B cell (primary cell): ENCODE results near the gene ZDHHC20. TPM values are rescaled to one million over a fixed set of nuclear protein-coding genes. Genes with fewer than 3 reads are reported as not detected.

Source experiments
- ATAC-seq: fragments of 200-7000 bp; cut with Tn5 transposase; one replicate; pipeline ENCODE4 v1.10.0; 2021; ENCODE audit warnings: low read depth, mild to moderate bottlenecking, moderate number of reproducible peaks, moderate library complexity
- CTCF ChIA-PET: fragments of 350-600 bp; sonication (Branson Sonifier 250); formaldehyde crosslinking; loops from one replicate; lab custom pipeline; 2021; ENCODE audit warnings: antibody characterized with exemption, inconsistent platforms; lab: Charles Lee
- POLR2A ChIA-PET: fragments of 350-600 bp; sonication (Branson Sonifier 250); formaldehyde crosslinking; loops from one replicate; lab custom pipeline; 2021; ENCODE audit warnings: antibody characterized with exemption; lab: Charles Lee
- DNase-seq: peaks from one replicate; pipeline ENCODE4 v3.0.0; 2013
- H2AFZ ChIP-seq: 2 replicates; pipeline ENCODE4 v1.6.1; 2012; ENCODE audit warnings: mild to moderate bottlenecking, low read depth, low read length; ENCODE audit not compliant: insufficient read depth, poor library complexity, severe bottlenecking
- H3K27ac ChIP-seq, 2 donors: 1 replicate in 1 of 2; 2 replicates in 1 of 2; pipeline ENCODE4 v1.5.1; 2012 to 2013; ENCODE audit warnings: low read length in 2 of 2, mild to moderate bottlenecking in 2 of 2, moderate library complexity in 1 of 2
- H3K27me3 ChIP-seq, 4 experiments: fragments of 200-600 bp in 1 of 4; sonication (generic) in 1 of 4; replicated peaks in 1 of 4; 1 replicate in 2 of 4; 2 replicates in 2 of 4; pipeline versions ENCODE4 v1.6.1 to v1.7.0; 2013 to 2016; ENCODE audit warnings: low read length in 3 of 4, mild to moderate bottlenecking in 2 of 4, mixed read lengths in 1 of 4, moderate library complexity in 1 of 4; ENCODE audit not compliant: insufficient read depth in 4 of 4, control insufficient read depth in 3 of 4; ENCODE audit errors: control extremely low read depth in 1 of 4
- H3K36me3 ChIP-seq, 2 experiments: replicated peaks in 1 of 2; 1 replicate in 1 of 2; 2 replicates in 1 of 2; pipeline versions ENCODE4 v1.6.1 to v1.7.1; 2013; ENCODE audit warnings: low read length in 1 of 2; ENCODE audit not compliant: insufficient read depth in 2 of 2, control insufficient read depth in 1 of 2; ENCODE audit errors: control extremely low read depth in 1 of 2, extremely low read depth in 1 of 2
- H3K4me1 ChIP-seq, 2 donors: fragments of 200-600 bp in 1 of 2; sonication (generic) in 1 of 2; 1 replicate in 1 of 2; 2 replicates in 1 of 2; pipeline versions ENCODE4 v1.5.1 to v1.6.1; 2013 to 2017; ENCODE audit warnings: low read length in 2 of 2; ENCODE audit not compliant: control insufficient read depth in 2 of 2, insufficient read depth in 2 of 2
- H3K4me2 ChIP-seq: replicated peaks from 2 replicates; pipeline ENCODE3; 2012; ENCODE audit warnings: mild to moderate bottlenecking, low read depth, low read length; ENCODE audit not compliant: poor library complexity, severe bottlenecking
- H3K4me3 ChIP-seq, 5 experiments: fragments of 200-600 bp in 1 of 5; sonication (generic) in 1 of 5; 1 replicate in 3 of 5; 2 replicates in 2 of 5; pipeline versions ENCODE4 v1.5.1 to v1.7.0; 2011 to 2016; ENCODE audit warnings: low read length in 4 of 5, mild to moderate bottlenecking in 4 of 5, low read depth in 2 of 5, control low read depth in 1 of 5, moderate library complexity in 1 of 5; ENCODE audit not compliant: insufficient read depth in 1 of 5; ENCODE audit errors: control extremely low read depth in 1 of 5, extremely low read depth in 1 of 5
- H3K79me2 ChIP-seq: fragments of 200-600 bp; sonication (generic); one replicate; pipeline ENCODE4 v1.6.0; 2016; ENCODE audit warnings: low read length; ENCODE audit not compliant: control insufficient read depth, insufficient read depth
- H3K9ac ChIP-seq: fragments of 200-600 bp; sonication (generic); 2 replicates; pipeline ENCODE4 v1.6.1; 2017; ENCODE audit warnings: mild to moderate bottlenecking, low read length, moderate library complexity
- H3K9me3 ChIP-seq, 3 donors: one replicate each; pipeline versions ENCODE4 v1.6.1 to v1.7.1; 2013; ENCODE audit warnings: low read length in 2 of 3; ENCODE audit not compliant: control insufficient read depth in 2 of 3, insufficient read depth in 1 of 3; ENCODE audit errors: control extremely low read depth in 1 of 3
- H4K20me1 ChIP-seq: 2 replicates; pipeline ENCODE4 v1.6.0; 2012; ENCODE audit warnings: mild to moderate bottlenecking, low read length; ENCODE audit not compliant: insufficient read depth, control insufficient read depth, poor library complexity, severe bottlenecking
- H3K27ac Mint-ChIP-seq: one replicate; pipeline ENCODE4 v1.8.0; 2021; ENCODE audit warnings: mixed read lengths
- H3K27me3 Mint-ChIP-seq: one replicate; pipeline ENCODE4 v1.8.0; 2021; ENCODE audit warnings: mixed read lengths
- H3K4me1 Mint-ChIP-seq: one replicate; pipeline ENCODE4 v1.8.0; 2021; ENCODE audit warnings: mixed read lengths
- H3K4me3 Mint-ChIP-seq: one replicate; pipeline ENCODE4 v1.8.0; 2021; ENCODE audit warnings: mixed read lengths
- H3K9me3 Mint-ChIP-seq: one replicate; pipeline ENCODE4 v1.8.0; 2022; ENCODE audit warnings: mixed read lengths; ENCODE audit not compliant: insufficient read depth
- CTCF ChIP-seq: fragments of 200-600 bp; IDR thresholded peaks from one replicate; pipeline ENCODE4 v1.8.0; 2022; ENCODE audit warnings: antibody characterized with exemption, mild to moderate bottlenecking
- EZH2 ChIP-seq: IDR thresholded peaks from 2 replicates; pipeline ENCODE4 v1.6.1; 2012; ENCODE audit warnings: borderline replicate concordance, low read depth, mild to moderate bottlenecking, moderate library complexity, low read length; ENCODE audit not compliant: insufficient read depth, poor library complexity, severe bottlenecking
- WGBS: methylation state at CpG from one replicate; pipeline ENCODE4 v1.1.5; 2013; ENCODE audit warnings: missing lambda C conversion rate; ENCODE audit not compliant: insufficient coverage; 5-methylcytosine and 5-hydroxymethylcytosine counted together
- intact Hi-C: fragments of 100-400 bp; cut with micrococcal nuclease; formaldehyde crosslinking; loops from one replicate; pipeline ENCODE4 v1.10.0; 2022
- polyA plus RNA-seq: library from polyadenylated mRNA; depleted of rRNA; stranded (reverse); fragments of >200 nt; gene quantifications from 2 replicates; pipeline ENCODE4 v1.2.3, GENCODE V29; 2012
- total RNA-seq, 2 donors: library from RNA; stranded (reverse); fragments of 120-200 nt in 1 of 2; gene quantifications; 1 replicate in 1 of 2; 2 replicates in 1 of 2; pipeline versions ENCODE4 v1.2.3 to v1.2.4, GENCODE V29; 2013 to 2022

The ZDHHC20 gene
- total and polyA plus RNA-seq, 2 donors (not counting 1 experiment from before 2014, with no cell fraction given), result 10.3 to 61.5 TPM

- Mint-ChIP-seq H3K27me3 (no peaks in the 10 kb centered on the region), H3K4me3 (no peak overlapping the region), H3K4me1 (no peaks in the 10 kb centered on the region), H3K9me3 (no peaks in the 10 kb centered on the region), H3K27ac (no peak overlapping the region)
- CTCF ChIA-PET, result no interaction called here
- H3K9ac ChIP-seq, result no peak overlapping the region
- no peak overlapping the region for H3K27ac ChIP-seq
- H3K9me3 ChIP-seq, result no peaks in the 10 kb centered on the region
- DNase-seq (no peak), ATAC-seq (no peak)
- H3K4me3 ChIP-seq, result no peak overlapping the region
- no peaks in the 10 kb centered on the region for H3K79me2 ChIP-seq
- H3K4me1 ChIP-seq, result no peaks in the 10 kb centered on the region
- no peak overlapping the region for H2AFZ ChIP-seq
- H3K4me2 ChIP-seq, result no peak overlapping the region
- 79% methylated on average over 2 of the region's 3 CpGs for whole genome bisulfite sequencing
- H4K20me1 ChIP-seq, result no peaks in the 10 kb centered on the region
- POLR2A ChIA-PET, result no interaction called here
- no peak for TF ChIP-seq EZH2
- no peaks in the 10 kb centered on the region for H3K36me3 ChIP-seq
- H3K27me3 ChIP-seq, result no peaks in the 10 kb centered on the region
- intact Hi-C loops, result no loop called here
Observed at GRCh38 chr13:21355304-21355703, 103.8 kb downstream of the ZDHHC20 start.

- no peak overlapping the region for H3K4me2 ChIP-seq
- H3K27ac ChIP-seq, result no peak overlapping the region
- H3K4me3 ChIP-seq, result no peak overlapping the region
- CTCF ChIA-PET, result no interaction called here
- no peaks in the 10 kb centered on the region for H3K79me2 ChIP-seq
- 99% methylated on average over 12 of the region's 13 CpGs for WGBS
- no peaks in the 10 kb centered on the region for H3K4me1 ChIP-seq
- ATAC-seq, result no peak
- Mint-ChIP-seq H3K27ac (no peak overlapping the region), H3K27me3 (no peaks in the 10 kb centered on the region), H3K4me3 (no peak overlapping the region), H3K4me1 (no peaks in the 10 kb centered on the region), H3K9me3 (no peaks in the 10 kb centered on the region)
- TF ChIP-seq EZH2 (no peak), CTCF (no peak)
- H3K36me3 ChIP-seq, result no peaks in the 10 kb centered on the region
- H3K27me3 ChIP-seq, result no peaks in the 10 kb centered on the region
- POLR2A ChIA-PET, result no interaction called here
- no peak for DNase-seq
- H4K20me1 ChIP-seq, result no peaks in the 10 kb centered on the region
- H3K9me3 ChIP-seq, result no peaks in the 10 kb centered on the region
- intact Hi-C loops, result no loop called here
- no peak overlapping the region for H3K9ac ChIP-seq
- H2AFZ ChIP-seq, result no peak overlapping the region
Observed at GRCh38 chr13:21354721-21355120, 104.4 kb downstream of the ZDHHC20 start.
